Activated naive CD8-positive, alpha-beta T cell treated with anti-CD3 and anti-CD28 coated beads, Interleukin-2, amount 10 ng/mL, durations not matched to agents 7 days and 5 days (primary cell): ENCODE measurements around the gene SMC3. TPM values are rescaled to one million over a fixed set of nuclear protein-coding genes. Genes with fewer than 3 reads are reported as not detected.

Experiments
- ATAC-seq: fragments of 150-1000 bp; cut with Tn5 transposase; one replicate; pipeline ENCODE4 v1.10.0; 2021; ENCODE audit warnings: low read depth, moderate library complexity
- POLR2A ChIA-PET: fragments of 350-600 bp; sonication (Branson Sonifier 250); formaldehyde crosslinking; loops from one replicate; lab custom pipeline; 2021; ENCODE audit warnings: antibody characterized with exemption; lab: Charles Lee
- DNase-seq: peaks from one replicate; pipeline ENCODE4 v3.0.0; 2021
- H3K27ac Mint-ChIP-seq: one replicate; pipeline ENCODE4 v1.8.0; 2022; ENCODE audit warnings: mild to moderate bottlenecking, mixed read lengths
- H3K27me3 Mint-ChIP-seq: one replicate; pipeline ENCODE4 v1.8.0; 2022; ENCODE audit warnings: mild to moderate bottlenecking, moderate library complexity, mixed read lengths
- H3K36me3 Mint-ChIP-seq: one replicate; pipeline ENCODE4 v1.8.0; 2021; ENCODE audit warnings: mild to moderate bottlenecking, mixed read lengths
- H3K4me1 Mint-ChIP-seq: one replicate; pipeline ENCODE4 v1.8.0; 2021; ENCODE audit warnings: mixed read lengths
- H3K4me3 Mint-ChIP-seq: one replicate; pipeline ENCODE4 v1.8.0; 2022; ENCODE audit warnings: mild to moderate bottlenecking, moderate library complexity, mixed read lengths
- H3K9me3 Mint-ChIP-seq: one replicate; pipeline ENCODE4 v1.8.0; 2021; ENCODE audit warnings: mixed read lengths
- total RNA-seq, 2 experiments: library from RNA; stranded (reverse); gene quantifications; one replicate each; pipeline ENCODE4 v1.2.3, GENCODE V29; 2021

The SMC3 gene
- total RNA-seq, 2 experiments from 2014 or later, result 66.5 to 67.7 TPM

GRCh38 chr10:110642204-110643034 lies 74.9 kb downstream of the SMC3 start:
- ATAC-seq, result no peak
- Mint-ChIP-seq H3K9me3 (no peaks in the 10 kb centered on the region), H3K27ac (no peak overlapping the region), H3K36me3 (no peaks in the 10 kb centered on the region), H3K4me3 (peak overlapping the region; percentile 67), H3K27me3 (peaks cover 71% of the 10 kb centered on the region), H3K4me1 (peaks cover 20% of the 10 kb centered on the region)
- no peak for DNase-seq
- POLR2A ChIA-PET, result interaction anchor here (0.6 kb wide), 1 partner anchor 288 kb away, joined by 5 read pairs; no protein-coding TSS in a partner anchor

DNA sequence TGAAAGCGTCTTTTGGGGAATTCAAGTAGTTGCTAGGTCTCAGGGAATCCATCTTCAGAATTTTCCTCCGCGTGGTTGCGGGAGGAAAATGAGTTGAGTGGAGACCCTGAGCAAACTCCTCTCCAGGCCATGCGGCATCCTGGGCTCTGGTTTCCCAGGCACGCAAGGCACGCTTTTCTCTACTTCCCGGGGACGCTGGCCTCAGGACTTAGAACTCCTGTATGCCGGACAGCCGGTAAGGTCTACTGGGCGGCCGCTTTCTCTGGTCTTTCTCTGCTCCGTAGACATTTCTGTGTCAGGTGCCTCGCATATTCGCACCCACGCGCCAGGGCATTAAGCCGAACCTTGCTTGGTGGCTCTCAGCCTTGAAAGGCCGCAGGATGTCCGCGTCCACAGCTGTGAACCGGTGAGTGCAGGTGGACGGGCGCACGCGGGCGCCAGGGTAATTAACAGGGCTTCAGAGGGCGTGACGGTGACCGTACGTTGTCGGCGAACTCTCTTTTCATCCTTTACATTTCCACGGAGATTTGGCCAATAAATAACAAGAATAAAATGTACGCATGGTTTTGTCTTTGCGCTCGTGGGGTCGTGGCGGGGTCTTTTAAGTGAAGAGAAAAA lies 75.6 kb downstream of the SMC3 start:
- Mint-ChIP-seq H3K4me1 (peaks cover 20% of the 10 kb centered on the region), H3K9me3 (no peaks in the 10 kb centered on the region), H3K36me3 (no peaks in the 10 kb centered on the region), H3K27ac (no peak overlapping the region), H3K27me3 (peaks cover 76% of the 10 kb centered on the region), H3K4me3 (peak overlapping the region; percentile 82)
- DNase-seq, result peak; percentile 41
- POLR2A ChIA-PET, result interaction anchor here (0.6 kb wide), 1 partner anchor 288 kb away, joined by 5 read pairs; no protein-coding TSS in a partner anchor
- ATAC-seq, result peak; percentile 10

DNA sequence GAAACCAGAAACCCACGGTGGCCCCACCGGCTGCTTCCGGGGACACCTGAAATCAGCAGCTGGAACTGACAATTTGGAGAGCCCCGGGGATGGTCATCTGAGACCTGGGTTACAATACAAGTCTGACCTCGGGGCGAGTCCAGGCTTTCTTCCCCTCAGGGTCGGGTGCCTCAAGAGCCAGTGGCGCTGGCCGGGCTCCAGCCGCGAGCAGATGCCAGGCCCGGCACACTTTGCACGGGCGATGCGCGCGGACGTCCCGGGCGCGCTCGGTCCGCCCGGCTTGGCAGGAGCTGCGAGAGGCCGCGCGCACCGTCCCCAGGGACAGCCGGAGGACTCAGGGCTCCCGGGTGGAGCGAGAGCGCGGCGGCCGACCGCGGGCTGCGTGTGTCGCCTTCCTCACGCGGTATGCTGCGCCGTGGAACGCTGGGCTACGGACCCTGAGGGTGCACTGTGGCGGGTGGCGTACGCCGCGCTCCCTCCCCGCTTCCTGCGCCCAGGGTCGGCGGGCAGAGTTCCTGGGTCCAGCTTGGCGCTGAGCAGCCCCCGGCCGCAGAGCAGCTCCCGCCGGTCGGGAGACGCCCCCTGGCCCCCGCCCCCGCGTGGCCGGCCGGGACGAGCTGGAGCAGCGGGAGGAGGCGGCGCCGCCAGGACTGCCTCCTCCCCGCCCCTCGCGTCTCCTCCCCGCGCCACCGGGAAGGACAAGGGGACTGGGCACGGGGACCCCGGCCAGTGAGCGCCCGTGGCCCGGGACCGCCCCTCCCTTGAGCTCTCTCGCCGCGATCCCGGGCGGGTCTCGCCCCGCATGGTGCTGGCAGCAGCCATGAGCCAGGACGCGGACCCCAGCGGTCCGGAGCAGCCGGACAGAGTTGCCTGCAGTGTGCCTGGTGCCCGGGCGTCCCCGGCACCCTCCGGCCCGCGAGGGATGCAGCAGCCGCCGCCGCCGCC lies 76.4 kb downstream of the SMC3 start, which contains the start of gene RBM20:
Gene RBM20 (plus strand): TSS at position 684 of the 945 bp plus-strand sequence. CDS start 119 bp downstream, at position 803.
- Mint-ChIP-seq H3K4me1 (peaks cover 20% of the 10 kb centered on the region), H3K9me3 (no peaks in the 10 kb centered on the region), H3K27ac (no peak within 1 kb of the TSS), H3K4me3 (peak within 1 kb of the TSS; percentile 82), H3K27me3 (peaks cover 80% of the 10 kb centered on the region), H3K36me3 (no peaks in the 10 kb centered on the region)
- ATAC-seq, result peak; percentile 50
- POLR2A ChIA-PET, result no interaction called here
- peak; percentile 54 for DNase-seq

DNA sequence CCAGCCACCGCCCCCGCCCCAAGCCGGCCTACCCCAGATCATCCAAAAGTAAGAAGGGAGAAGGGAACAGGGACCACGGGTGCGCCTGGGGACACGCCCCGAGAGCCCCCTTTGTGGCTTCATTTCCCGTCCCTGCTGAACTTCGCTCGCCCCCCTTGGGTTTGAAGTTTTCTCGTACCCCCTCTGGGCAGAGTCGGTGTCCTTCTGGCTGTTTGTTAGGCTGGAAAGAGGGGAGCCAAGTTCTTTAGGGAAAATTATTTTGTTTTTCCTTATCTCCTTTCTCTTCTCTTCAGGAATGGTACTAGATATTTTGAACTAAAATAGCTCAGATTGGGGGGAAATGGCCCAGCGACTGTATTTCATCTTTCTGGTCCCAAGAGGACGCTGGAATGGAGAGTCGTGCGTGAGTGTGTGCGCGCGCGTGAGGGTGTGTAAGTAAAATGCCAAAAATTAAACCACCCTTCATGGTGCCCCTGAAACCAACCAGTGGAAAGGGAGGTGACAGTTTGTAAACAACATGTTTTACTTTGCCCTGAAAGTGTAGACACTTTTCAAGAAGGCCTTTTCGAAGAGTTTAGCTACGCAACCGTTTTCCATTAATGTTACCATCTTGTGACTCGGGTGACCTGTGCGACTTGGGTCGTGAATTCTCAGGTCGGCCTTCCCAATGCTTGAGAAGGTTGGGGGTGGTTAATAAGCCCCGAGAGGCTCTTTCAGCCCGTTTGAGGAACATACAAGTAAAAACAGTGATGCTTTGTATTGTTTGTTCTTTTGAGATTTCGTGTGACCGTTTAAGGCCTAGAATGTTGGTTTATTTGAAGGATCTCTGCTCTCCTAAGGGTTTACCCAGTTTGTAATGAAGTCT lies 77.3 kb downstream of the SMC3 start:
- H3K27ac Mint-ChIP-seq, result no peak overlapping the region
- no peaks in the 10 kb centered on the region for H3K36me3 Mint-ChIP-seq
- peaks cover 24% of the 10 kb centered on the region for H3K4me1 Mint-ChIP-seq

GRCh38 chr10:110646417-110647135 lies 79.1 kb downstream of the SMC3 start:
- Mint-ChIP-seq H3K36me3 (no peaks in the 10 kb centered on the region), H3K27ac (no peak overlapping the region), H3K4me3 (no peak overlapping the region), H3K9me3 (no peaks in the 10 kb centered on the region), H3K4me1 (peaks cover 31% of the 10 kb centered on the region), H3K27me3 (peaks cover 73% of the 10 kb centered on the region)
- ATAC-seq, result no peak
- DNase-seq, result no peak
- POLR2A ChIA-PET, result no interaction called here

More for the DNA sequence above, 77.3 kb downstream of the SMC3 start:
- H3K4me3 Mint-ChIP-seq, result peak overlapping the region; percentile 65
- DNase-seq, result no peak
- POLR2A ChIA-PET, result no interaction called here
- H3K27me3 Mint-ChIP-seq, result peaks cover 83% of the 10 kb centered on the region
- no peaks in the 10 kb centered on the region for H3K9me3 Mint-ChIP-seq
- ATAC-seq, result no peak

DNA sequence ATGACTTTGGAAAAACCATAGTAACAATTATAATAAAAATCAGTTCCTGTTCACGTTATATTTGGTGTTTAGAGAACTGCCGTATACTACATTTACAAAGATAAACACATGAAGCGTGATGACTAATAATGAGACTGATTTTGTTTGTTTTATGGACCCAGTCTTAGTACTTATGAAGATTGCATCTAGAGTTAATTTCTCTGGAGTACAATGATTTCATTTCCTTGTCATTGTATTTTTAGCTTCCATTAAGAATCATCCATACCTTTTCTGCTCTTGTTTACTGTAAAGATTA lies 79.6 kb downstream of the SMC3 start:
- ATAC-seq (no peak), DNase-seq (no peak)
- POLR2A ChIA-PET, result no interaction called here
- peaks cover 34% of the 10 kb centered on the region for H3K4me1 Mint-ChIP-seq
- no peaks in the 10 kb centered on the region for H3K36me3 Mint-ChIP-seq
- H3K4me3 Mint-ChIP-seq, result no peak overlapping the region
- H3K27me3 Mint-ChIP-seq, result peaks cover 68% of the 10 kb centered on the region
- H3K9me3 Mint-ChIP-seq, result no peaks in the 10 kb centered on the region
- H3K27ac Mint-ChIP-seq, result no peak overlapping the region

GRCh38 chr10:110648692-110649346 lies 81.3 kb downstream of the SMC3 start:
- H3K4me1 Mint-ChIP-seq, result peaks cover 28% of the 10 kb centered on the region
- H3K27me3 Mint-ChIP-seq, result peaks cover 64% of the 10 kb centered on the region
- DNase-seq (no peak), ATAC-seq (no peak)
- no peaks in the 10 kb centered on the region for H3K36me3 Mint-ChIP-seq
- POLR2A ChIA-PET, result no interaction called here
- H3K4me3 Mint-ChIP-seq, result no peak overlapping the region
- no peak overlapping the region for H3K27ac Mint-ChIP-seq
- no peaks in the 10 kb centered on the region for H3K9me3 Mint-ChIP-seq

DNA sequence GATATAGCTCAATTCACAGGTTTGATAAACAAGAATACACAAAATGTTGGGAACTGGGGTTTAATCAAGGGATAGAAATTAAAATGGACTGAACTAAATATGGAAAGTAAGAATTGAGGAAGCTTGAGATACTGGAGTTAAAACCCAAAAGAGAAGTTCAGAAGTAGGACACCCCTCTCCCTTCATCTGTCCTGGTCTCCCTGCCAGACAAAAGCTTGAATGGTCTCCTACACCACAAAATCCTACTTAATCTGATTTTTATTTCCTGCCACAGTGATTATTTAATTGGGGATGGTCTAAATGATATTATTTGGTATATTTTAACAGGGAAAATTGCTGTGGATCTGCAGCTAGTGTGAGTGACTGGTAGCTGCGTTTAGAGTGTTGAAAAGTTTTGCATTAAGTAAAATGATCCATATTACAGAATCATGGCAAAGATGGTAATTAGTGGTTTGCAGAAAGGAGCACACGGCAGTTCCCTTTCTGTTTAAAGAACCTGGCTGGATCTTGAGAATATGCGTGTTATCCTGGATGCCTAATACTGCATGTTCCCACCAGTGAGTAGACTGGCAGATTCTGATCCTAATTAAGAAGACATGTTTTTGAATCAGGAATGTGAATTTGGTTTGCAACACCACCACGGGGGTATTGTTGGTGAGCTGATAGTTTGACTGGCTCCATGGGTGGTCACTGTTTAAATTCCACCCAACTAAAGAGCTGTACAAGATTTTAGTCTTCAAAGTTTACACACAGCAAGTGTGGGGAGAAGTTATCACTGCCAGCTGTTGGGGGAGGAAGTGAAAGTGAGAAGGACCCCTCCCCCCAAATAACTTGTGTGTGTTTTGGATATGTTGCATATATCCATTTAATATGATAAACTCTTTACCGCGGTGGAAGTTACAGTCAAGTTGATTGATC lies 82.1 kb downstream of the SMC3 start:
- Mint-ChIP-seq H3K36me3 (no peaks in the 10 kb centered on the region), H3K27ac (no peak overlapping the region), H3K4me3 (no peak overlapping the region), H3K4me1 (peaks cover 28% of the 10 kb centered on the region), H3K27me3 (peaks cover 66% of the 10 kb centered on the region), H3K9me3 (no peaks in the 10 kb centered on the region)
- DNase-seq (no peak), ATAC-seq (no peak)
- POLR2A ChIA-PET, result no interaction called here

DNA sequence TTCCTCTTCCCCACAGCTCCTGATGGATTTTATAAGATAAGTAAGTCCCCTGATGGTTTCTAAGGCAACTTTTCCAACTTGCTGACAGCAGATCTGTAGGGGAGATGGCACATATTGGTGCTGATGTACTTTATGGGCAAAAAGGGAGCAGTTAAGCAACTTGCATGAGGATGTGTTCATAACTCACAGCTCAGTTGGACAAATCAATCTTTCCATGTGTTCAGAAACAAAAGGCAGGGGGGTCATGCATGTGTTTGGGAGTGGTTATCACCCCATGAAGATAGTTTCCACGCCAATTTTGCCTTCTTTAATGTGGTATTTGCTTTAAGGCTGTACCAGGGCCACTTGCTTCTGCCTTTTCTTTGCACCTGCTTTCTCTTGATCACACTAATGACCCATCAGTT lies 82.8 kb downstream of the SMC3 start:
- DNase-seq, result no peak
- peaks cover 26% of the 10 kb centered on the region for H3K4me1 Mint-ChIP-seq
- H3K27ac Mint-ChIP-seq, result no peak overlapping the region
- no peak for ATAC-seq
- no peaks in the 10 kb centered on the region for H3K9me3 Mint-ChIP-seq
- H3K36me3 Mint-ChIP-seq, result no peaks in the 10 kb centered on the region
- no peak overlapping the region for H3K4me3 Mint-ChIP-seq
- H3K27me3 Mint-ChIP-seq, result peaks cover 63% of the 10 kb centered on the region
- POLR2A ChIA-PET, result no interaction called here

GRCh38 chr10:110651044-110651958 lies 83.8 kb downstream of the SMC3 start:
- Mint-ChIP-seq H3K27ac (no peak overlapping the region), H3K4me1 (peaks cover 26% of the 10 kb centered on the region), H3K9me3 (no peaks in the 10 kb centered on the region), H3K36me3 (no peaks in the 10 kb centered on the region), H3K27me3 (peaks cover 60% of the 10 kb centered on the region), H3K4me3 (peak overlapping the region; percentile 50)
- POLR2A ChIA-PET, result no interaction called here
- DNase-seq (peak; percentile 55), ATAC-seq (peak; percentile 94)
